BLaER1 (cell line): ENCODE results near the gene CLDN20.
"Not testable (repeated sequence)": the region's sequence is repeated elsewhere in the genome, so short reads cannot be mapped to it uniquely, and the experiment has no call there.

Source experiments
- H3K27ac ChIP-seq: shearing (Covaris generic); formaldehyde crosslinking; 2 replicates; pipeline ENCODE4 v1.8.1; 2022
- H3K27me3 ChIP-seq: shearing (Covaris generic); formaldehyde crosslinking; 2 replicates; pipeline ENCODE4 v1.8.1; 2022
- H3K36me3 ChIP-seq: shearing (Covaris generic); formaldehyde crosslinking; 2 replicates; pipeline ENCODE4 v1.8.1; 2022
- H3K4me1 ChIP-seq: shearing (Covaris generic); formaldehyde crosslinking; 2 replicates; pipeline ENCODE4 v1.8.1; 2022
- H3K4me2 ChIP-seq: shearing (Covaris generic); formaldehyde crosslinking; 2 replicates; pipeline ENCODE4 v1.8.1; 2022
- H3K4me3 ChIP-seq: shearing (Covaris generic); formaldehyde crosslinking; 2 replicates; pipeline ENCODE4 v1.8.1; 2022
- H3K9ac ChIP-seq: shearing (Covaris generic); formaldehyde crosslinking; 2 replicates; pipeline ENCODE4 v1.8.1; 2022
- H3K9me3 ChIP-seq: shearing (Covaris generic); formaldehyde crosslinking; 2 replicates; pipeline ENCODE4 v1.8.1; 2022
- H4K20me1 ChIP-seq: shearing (Covaris generic); formaldehyde crosslinking; 2 replicates; pipeline ENCODE4 v1.8.1; 2022
- Cebpa-rat ChIP-seq: shearing (Covaris generic); IDR thresholded peaks from 2 replicates; pipeline ENCODE4 v1.8.1; 2022

Gene CLDN20

GRCh38 chr6:155263373-155264063, at the start of gene CLDN20:
Gene CLDN20, plus strand, starts transcription at chr6:155264013. Its CDS starts 11,707 bp downstream, at chr6:155275720.
- peaks cover 47% of the 10 kb centered on the region for H3K36me3 ChIP-seq
- no peaks in the 10 kb centered on the region for H3K27me3 ChIP-seq
- no peak for TF ChIP-seq Cebpa-rat
- no peak within 1 kb of the TSS for H3K4me3 ChIP-seq
- H3K4me1 ChIP-seq = peaks cover 24% of the 10 kb centered on the region
- no peak within 1 kb of the TSS for H3K9ac ChIP-seq
- H3K4me2 ChIP-seq = no peak within 1 kb of the TSS
- H3K9me3 ChIP-seq = no peaks in the 10 kb centered on the region
- 0 out of 2 replicates have a peak, but pooled peaks cover 6% of the 10 kb centered on the region for H4K20me1 ChIP-seq
- H3K27ac ChIP-seq = no peak within 1 kb of the TSS

GRCh38 chr6:155215906-155216305, 47.9 kb upstream of the CLDN20 start:
- Histone ChIP-seq H3K4me2 (peak overlapping the region; percentile 59; the same call in 1 of the 2 replicates), H3K27me3 (no peaks in the 10 kb centered on the region), H3K9me3 (no peaks in the 10 kb centered on the region), H3K36me3 (no peaks in the 10 kb centered on the region), H3K27ac (no peak overlapping the region), H3K4me3 (no peak overlapping the region), H3K9ac (no peak overlapping the region), H4K20me1 (no peaks in the 10 kb centered on the region), H3K4me1 (peaks cover 37% of the 10 kb centered on the region)
- no peak for TF ChIP-seq Cebpa-rat

- H3K9me3 ChIP-seq = no peaks in the 10 kb centered on the region
- peak overlapping the region; percentile 25; the same call in 1 of the 2 replicates for H3K9ac ChIP-seq
- no peak overlapping the region for H3K4me3 ChIP-seq
- peaks cover 34% of the 10 kb centered on the region for H3K4me1 ChIP-seq
- peak overlapping the region; percentile 59 for H3K4me2 ChIP-seq
- H4K20me1 ChIP-seq = no peaks in the 10 kb centered on the region
- no peaks in the 10 kb centered on the region for H3K36me3 ChIP-seq
- no peak for TF ChIP-seq Cebpa-rat
- no peak overlapping the region for H3K27ac ChIP-seq
- no peaks in the 10 kb centered on the region for H3K27me3 ChIP-seq
These were observed 47.3 kb upstream of the CLDN20 start for GRCh38 chr6:155216312-155217046.

- H3K36me3 ChIP-seq, H3K9ac ChIP-seq, H3K4me2 ChIP-seq, H3K9me3 ChIP-seq, H3K4me3 ChIP-seq, H4K20me1 ChIP-seq, H3K27me3 ChIP-seq, H3K27ac ChIP-seq: not testable (repeated sequence)
- H3K4me1 ChIP-seq = peaks cover 24% of the 10 kb centered on the region
These were observed 45.1 kb upstream of the CLDN20 start for GRCh38 chr6:155218711-155219110.

GRCh38 chr6:155219299-155219698, 44.5 kb upstream of the CLDN20 start:
- Histone ChIP-seq H3K27ac (no peak overlapping the region), H4K20me1 (no peaks in the 10 kb centered on the region), H3K9ac (no peak overlapping the region), H3K36me3 (no peaks in the 10 kb centered on the region), H3K4me3 (no peak overlapping the region), H3K4me1 (peaks cover 18% of the 10 kb centered on the region), H3K4me2 (no peak overlapping the region), H3K9me3 (no peaks in the 10 kb centered on the region), H3K27me3 (no peaks in the 10 kb centered on the region)
- TF ChIP-seq Cebpa-rat = no peak

GRCh38 chr6:155219858-155220301, 43.9 kb upstream of the CLDN20 start:
- H3K4me2 ChIP-seq = no peak overlapping the region
- no peak overlapping the region for H3K27ac ChIP-seq
- no peak for TF ChIP-seq Cebpa-rat
- H3K4me3 ChIP-seq = no peak overlapping the region
- H4K20me1 ChIP-seq = no peaks in the 10 kb centered on the region
- H3K4me1 ChIP-seq = peaks cover 16% of the 10 kb centered on the region
- no peak overlapping the region for H3K9ac ChIP-seq
- no peaks in the 10 kb centered on the region for H3K36me3 ChIP-seq
- H3K27me3 ChIP-seq = no peaks in the 10 kb centered on the region
- H3K9me3 ChIP-seq = no peaks in the 10 kb centered on the region

GRCh38 chr6:155221086-155221485, 42.7 kb upstream of the CLDN20 start:
- H3K4me1 ChIP-seq = peaks cover 13% of the 10 kb centered on the region

GRCh38 chr6:155222506-155222905, 41.3 kb upstream of the CLDN20 start:
- Histone ChIP-seq H3K9me3 (no peaks in the 10 kb centered on the region), H3K27ac (no peak overlapping the region), H3K27me3 (no peaks in the 10 kb centered on the region), H4K20me1 (no peaks in the 10 kb centered on the region), H3K9ac (no peak overlapping the region), H3K4me2 (no peak overlapping the region), H3K4me1 (no peaks in the 10 kb centered on the region), H3K36me3 (no peaks in the 10 kb centered on the region), H3K4me3 (no peak overlapping the region)
- no peak for TF ChIP-seq Cebpa-rat

More at GRCh38 chr6:155221086-155221485, 42.7 kb upstream of the CLDN20 start:
- Histone ChIP-seq H3K9ac (no peak overlapping the region), H3K27ac (no peak overlapping the region), H4K20me1 (no peaks in the 10 kb centered on the region), H3K9me3 (no peaks in the 10 kb centered on the region), H3K4me3 (no peak overlapping the region), H3K36me3 (no peaks in the 10 kb centered on the region), H3K4me2 (no peak overlapping the region), H3K27me3 (no peaks in the 10 kb centered on the region)
- TF ChIP-seq Cebpa-rat = no peak

GRCh38 chr6:155223646-155224451, 40.0 kb upstream of the CLDN20 start:
- no peaks in the 10 kb centered on the region for H3K9me3 ChIP-seq
- no peak overlapping the region for H3K4me2 ChIP-seq
- H4K20me1 ChIP-seq = no peaks in the 10 kb centered on the region
- H3K36me3 ChIP-seq = no peaks in the 10 kb centered on the region
- H3K27ac ChIP-seq = no peak overlapping the region
- no peaks in the 10 kb centered on the region for H3K4me1 ChIP-seq
- no peak overlapping the region for H3K4me3 ChIP-seq
- TF ChIP-seq Cebpa-rat = no peak
- H3K9ac ChIP-seq = no peak overlapping the region
- H3K27me3 ChIP-seq = no peaks in the 10 kb centered on the region

- no peaks in the 10 kb centered on the region for H3K27me3 ChIP-seq
- H3K9me3 ChIP-seq = peaks cover under 1% of the 10 kb centered on the region; the same call in 1 of the 2 replicates
- 0 out of 2 replicates have a peak, but pooled peaks cover under 1% of the 10 kb centered on the region for H3K36me3 ChIP-seq
- no peak overlapping the region for H3K4me3 ChIP-seq
- H3K9ac ChIP-seq = no peak overlapping the region
- H3K4me1 ChIP-seq = no peaks in the 10 kb centered on the region
- no peaks in the 10 kb centered on the region for H4K20me1 ChIP-seq
- TF ChIP-seq Cebpa-rat = no peak
- no peak overlapping the region for H3K27ac ChIP-seq
- H3K4me2 ChIP-seq = no peak overlapping the region
These were observed 39.2 kb upstream of the CLDN20 start for GRCh38 chr6:155224618-155225017.
